NCI-H82 treated with DMSO at 0.1 percent for 48 hours (cell line): ENCODE data around the gene WASF3.
"Not testable (repeated sequence)": the region's sequence is repeated elsewhere in the genome, so short reads cannot be mapped to it uniquely, and the experiment has no call there.

Experiments
- DNase-seq: peaks from one replicate; lab custom pipeline; 2025; ENCODE audit not compliant: unreplicated experiment; lab: John Stamatoyannopoulos, UW

The WASF3 gene

DNA sequence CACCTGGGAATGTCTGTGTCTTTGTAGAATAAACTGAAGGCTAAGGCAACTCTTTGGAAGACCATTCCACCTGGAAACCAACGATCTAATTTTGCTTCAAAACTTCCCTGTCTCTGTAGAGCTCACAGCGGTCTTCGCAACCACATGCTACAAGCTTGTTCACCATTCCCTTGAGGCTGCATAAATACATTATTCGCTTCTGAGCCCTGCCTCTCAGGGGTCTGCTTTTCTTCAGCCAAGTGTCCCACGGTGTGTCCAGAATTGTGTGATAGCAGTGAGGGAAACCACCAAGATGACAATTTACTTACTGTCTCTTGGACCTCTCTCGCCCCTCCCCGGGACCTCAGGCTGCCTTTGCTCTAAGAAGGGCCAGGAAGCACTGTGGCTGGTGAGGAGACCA lies 152.0 kb downstream of the WASF3 start:
- DNase-seq = no peak

DNA sequence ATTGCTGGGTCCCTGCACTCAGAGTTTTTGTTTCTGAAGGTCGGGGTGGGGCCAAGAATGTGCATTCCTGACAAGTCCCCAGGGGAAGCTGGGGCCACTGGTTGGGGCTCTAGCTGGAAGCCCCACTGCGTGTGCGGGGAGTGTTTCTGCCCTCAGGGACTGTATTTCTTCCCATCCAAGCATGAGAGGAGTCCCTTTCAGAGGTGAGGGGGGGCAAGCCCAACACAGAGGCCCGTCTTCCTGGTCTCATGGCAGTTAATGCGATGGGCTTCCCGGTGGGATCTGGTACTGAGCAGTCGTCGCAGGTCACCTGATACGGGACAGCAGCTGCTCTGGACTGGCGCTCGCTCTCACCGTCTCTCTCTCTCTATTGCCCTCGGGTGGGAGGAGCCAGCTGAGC lies 152.7 kb downstream of the WASF3 start:
- no peak for DNase-seq

DNA sequence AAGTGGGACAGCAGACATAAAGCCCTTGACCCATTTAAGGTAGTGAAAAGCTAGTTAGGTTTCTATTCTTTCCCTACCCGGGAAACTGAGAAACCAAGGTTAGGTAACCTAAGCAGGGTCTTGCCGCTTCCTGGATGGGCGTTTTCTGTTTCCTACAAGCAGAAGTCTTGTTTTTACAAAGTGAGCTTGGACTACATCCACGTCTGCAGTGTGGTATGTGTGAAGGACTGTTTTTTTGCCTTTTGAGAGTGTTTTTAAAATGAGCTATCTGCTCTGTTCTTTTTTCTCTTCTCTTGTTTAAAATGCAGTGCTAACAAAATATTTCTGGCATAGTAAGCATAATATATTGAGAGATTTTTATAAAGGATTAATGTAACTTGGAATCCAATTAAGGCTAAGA lies 153.7 kb downstream of the WASF3 start:
- no peak for DNase-seq

DNA sequence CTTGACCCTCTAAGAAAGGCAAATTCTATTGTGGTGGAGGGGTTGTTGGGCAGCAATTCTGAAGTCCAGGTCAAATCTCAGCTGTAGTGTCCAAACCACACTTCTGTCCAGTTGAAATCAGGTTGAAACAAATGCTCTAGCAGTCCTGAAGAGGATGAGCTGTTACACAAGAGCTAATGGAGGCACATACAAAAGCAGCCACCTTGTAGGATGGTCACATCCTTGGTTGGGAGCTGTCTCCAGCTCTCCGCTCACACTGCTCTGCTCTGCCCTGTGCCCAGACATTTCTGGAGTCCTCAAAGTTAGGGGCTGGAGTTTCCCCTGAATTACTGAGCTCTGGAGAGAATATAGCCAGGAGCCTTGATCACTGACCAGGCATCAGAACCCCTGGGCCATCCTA lies 155.9 kb downstream of the WASF3 start:
- DNase-seq = no peak

DNA sequence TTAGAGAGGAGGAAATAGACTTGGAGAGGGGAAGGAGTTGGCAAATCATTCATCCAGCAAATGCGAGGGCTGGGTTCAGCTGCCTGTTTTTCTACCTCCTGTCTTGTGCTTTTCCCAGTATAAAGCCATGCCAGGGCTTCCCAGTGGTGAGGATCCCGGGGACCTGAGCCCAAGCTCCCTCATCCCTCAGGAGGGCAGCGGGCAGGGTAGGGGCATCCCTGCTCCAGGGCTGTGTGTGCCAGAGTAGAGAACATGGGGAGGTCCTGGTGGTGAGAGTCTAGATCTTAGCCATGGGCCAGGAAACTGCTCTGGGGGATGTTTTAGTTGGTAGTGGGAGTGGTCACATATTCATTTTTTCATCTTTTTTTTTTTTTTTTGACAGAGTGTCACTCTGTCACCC lies 159.5 kb downstream of the WASF3 start:
- DNase-seq = no peak

DNA sequence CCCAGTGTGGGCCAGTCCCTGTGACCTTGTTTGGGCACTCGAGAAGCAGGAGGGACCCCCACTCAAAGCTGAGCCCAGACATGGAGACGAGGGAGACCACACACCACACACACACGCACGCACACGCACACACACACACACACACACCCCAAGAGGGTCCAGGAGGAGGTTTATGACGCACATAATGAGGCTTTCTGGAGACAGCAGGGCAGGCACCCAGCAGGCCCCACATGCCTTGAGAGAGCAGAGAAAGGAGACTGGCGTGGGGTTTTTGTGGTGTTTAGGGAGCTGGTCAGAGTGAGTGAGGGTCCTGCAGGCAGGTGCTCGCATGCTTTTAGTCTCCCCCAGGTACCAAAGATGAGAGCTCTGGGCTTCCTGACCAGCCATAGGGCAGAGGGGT lies 160.7 kb downstream of the WASF3 start:
- no peak for DNase-seq

DNA sequence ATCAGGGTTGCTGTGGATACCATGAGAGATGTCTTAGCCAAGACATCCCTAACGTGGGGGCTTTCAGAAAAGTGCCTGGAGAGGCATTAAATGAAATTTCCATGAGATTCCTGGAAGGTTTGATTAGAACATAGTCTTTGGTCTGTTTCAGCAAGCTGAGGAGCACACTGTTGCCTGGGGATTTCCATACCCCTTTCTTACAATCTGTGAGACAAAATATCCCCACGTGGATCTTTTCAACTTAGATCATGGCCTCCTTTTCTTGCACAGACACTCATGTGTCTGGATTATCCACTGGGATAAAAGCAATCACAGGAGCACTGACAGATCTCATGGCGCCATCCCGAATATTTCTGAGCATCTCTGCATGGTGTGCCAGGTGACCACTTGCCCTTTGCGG lies 161.4 kb downstream of the WASF3 start:
- DNase-seq = no peak

DNA sequence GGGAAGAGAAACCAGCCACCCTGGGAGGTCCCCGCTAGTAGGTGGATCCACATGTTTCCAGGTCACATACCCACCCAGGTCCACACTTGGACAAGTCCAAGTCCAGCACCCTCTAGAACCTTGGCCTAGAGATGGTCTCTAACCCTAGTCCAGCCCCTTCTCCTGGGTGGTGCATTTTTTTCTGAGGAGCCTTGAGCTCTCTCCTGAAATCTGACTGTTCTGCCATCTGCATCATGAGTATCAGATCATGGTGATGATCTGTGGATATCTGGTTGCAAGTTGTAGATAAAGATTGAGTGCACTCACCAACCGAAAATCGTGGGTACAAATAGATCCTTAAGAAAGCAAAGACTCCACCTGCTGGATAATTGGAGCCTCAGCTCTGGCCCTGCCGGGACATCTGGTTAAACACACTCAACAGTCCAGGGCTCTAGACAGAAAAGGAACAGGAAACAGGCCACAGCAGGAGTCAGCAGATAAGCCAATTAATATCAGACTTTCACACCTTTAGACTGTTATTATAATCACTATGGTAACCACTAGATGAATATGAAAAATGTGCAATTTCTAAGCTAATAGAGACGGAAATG lies 162.0 kb downstream of the WASF3 start:
- no peak for DNase-seq

DNA sequence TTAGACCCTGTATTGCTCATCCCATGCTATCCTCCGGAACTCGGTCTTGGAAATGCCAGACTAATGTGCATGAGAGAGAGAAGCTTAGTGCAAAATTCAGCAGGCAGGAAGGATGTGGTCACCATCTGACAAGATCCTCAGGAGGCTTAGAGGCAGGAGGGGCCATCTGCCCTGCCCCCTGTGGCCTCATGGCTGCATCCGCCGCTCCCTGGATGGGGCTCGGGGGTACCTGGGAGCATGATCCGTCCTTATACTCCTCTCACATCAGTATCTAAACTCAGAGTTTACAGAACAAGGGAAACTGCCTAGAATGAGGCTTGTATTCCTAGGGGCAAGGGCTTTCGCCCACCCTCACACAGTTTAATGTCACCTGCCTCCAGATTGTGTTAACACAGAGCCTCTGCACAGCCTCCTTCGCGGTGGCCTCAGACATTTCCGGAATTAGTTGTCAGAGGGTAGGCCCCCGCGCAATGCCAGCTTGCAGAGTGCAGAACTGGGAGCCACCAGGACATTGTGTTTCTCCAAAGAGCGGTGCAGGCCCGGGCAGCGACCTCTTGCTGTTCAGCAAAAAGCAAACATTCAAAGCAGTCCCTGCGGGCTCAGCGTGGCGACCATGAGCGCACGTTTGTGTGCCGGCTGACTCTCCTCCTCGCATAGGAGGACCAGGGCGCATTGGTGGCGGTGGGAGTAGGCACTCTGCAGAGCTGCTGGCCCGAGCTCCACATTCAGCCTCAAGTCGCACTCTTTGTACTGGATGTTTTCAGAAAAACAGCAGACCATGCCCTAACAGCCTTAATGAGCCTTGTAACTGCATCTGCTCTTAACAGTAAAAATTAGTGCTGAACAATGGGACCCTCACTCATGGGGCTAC lies 164.0 kb downstream of the WASF3 start:
- no peak for DNase-seq

DNA sequence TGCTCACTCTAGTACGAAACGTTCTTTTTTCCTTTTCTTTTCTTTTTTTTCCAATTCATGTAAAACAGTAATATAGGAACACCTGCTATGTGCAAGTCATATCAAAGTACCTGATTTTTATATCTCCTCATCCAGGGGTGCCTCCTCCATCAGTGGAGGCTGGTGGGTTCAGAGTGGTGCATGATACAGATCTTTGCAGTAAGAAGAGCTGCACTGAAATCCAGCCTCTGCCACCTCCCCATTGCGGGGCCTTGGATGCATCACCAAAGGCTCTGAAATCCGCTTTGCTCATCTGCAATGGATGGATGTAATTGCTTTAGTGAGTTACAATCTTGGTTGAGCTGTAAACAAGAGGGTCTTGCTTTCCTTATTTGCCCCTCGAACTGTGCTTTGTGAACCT lies 164.8 kb downstream of the WASF3 start:
- no peak for DNase-seq

DNA sequence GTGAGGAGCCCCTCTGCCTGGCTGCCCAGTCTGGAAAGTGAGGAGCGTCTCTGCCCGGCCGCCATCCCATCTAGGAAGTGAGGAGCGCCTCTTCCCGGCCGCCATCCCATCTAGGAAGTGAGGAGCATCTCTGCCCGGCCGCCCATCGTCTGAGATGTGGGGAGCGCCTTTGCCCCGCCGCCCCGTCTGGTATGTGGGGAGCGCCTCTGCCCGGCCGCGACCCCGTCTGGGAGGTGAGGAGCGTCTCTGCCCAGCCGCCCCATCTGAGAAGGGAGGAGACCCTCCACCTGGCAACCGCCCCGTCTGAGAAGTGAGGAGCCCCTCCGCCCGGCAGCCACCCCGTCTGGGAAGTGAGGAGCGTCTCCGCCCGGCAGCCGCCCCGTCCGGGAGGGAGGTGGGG lies 166.1 kb downstream of the WASF3 start:
- not testable (repeated sequence) for DNase-seq

DNA sequence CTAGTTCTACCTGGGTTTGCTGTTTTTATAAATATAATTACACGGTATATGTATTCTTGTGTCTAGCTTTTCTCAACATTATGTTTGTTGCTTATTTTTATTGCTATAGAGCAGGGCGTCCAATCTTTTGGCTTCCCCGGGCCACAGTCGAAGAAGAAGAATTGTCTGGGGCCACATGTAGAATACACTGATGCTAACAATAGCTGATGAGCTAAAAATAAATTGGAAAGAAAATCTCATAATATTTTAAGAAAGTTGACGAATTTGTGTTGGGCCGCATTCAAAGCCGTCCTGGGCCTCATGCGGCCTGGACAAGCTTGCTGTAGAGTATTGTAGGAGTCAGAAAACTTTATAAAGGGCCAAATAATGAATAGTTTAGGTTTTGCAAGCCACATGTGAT lies 169.2 kb downstream of the WASF3 start:
- DNase-seq = no peak

DNA sequence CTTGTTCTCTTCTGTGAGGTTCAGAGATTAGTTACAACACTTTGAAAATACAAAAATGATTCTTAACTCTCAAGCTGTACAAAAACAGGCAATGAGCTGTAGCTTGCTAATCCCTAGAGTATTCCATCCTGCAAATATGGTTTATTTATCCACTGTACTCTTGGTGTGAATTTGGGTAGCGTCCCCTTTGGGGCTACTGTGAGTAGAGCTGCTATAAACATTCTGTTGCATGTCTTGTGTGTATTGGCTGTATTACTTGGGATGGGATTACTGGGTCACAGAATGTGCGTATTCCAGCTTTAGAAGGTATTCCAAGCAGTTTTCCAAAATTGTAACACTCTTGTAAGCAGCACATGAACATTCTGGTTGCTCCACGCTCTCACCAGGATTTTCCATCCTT lies 169.6 kb downstream of the WASF3 start:
- DNase-seq = no peak

DNA sequence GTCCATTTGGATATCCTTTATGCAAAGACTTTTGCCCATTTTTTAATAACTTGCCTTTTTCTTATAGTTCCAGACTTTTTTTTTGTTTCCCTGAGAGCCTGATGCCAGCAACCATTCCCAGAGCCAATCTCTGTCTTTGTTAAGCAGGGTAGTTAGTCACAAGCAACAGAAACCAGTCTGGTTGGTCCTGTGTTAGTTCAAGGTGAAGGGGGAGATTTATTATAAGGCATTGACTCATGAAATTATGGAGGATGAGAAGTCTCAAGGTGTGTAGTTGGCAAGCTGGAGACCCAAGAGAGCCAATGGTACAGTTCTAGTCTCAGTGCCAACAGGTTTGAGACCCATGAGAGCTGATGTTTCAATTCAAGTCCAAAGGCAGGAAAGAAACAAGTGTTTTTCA lies 170.2 kb downstream of the WASF3 start:
- no peak for DNase-seq

DNA sequence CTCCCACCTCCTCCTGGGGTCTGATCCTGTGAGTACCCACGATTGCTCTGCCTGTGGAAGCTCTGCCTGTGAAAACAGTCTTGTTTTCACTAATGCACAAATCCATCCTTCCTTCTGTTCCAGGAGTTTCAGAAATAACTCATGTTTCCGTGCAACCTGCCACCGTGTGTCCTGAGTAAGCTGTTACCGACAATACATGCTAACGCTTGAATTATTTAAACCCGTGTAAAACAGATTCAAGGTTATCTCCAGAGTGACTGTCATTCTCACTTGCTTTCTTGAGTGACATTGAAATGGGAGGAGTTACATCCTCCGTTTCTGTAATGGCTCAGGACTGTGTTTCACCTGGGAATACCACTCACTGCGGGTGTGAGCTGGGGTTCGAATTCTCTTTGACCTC lies 178.2 kb downstream of the WASF3 start:
- no peak for DNase-seq
